OCI-M2 (cell line): Measurements from ENCODE around the gene HRH3.

Experiments
- DNase-seq: peaks from one replicate; lab custom pipeline; 2025; ENCODE audit not compliant: unreplicated experiment; lab: John Stamatoyannopoulos, UW

The HRH3 gene

GRCh38 chr20:62216636-62217566 lies 3.2 kb downstream of the HRH3 start:
- DNase-seq = no peak

GRCh38 chr20:62215991-62216635 lies 4.0 kb downstream of the HRH3 start:
- DNase-seq = no peak

- DNase-seq = no peak
These were observed 4.8 kb downstream of the HRH3 start for GRCh38 chr20:62215020-62215990.

GRCh38 chr20:62214067-62214466 lies 6.0 kb downstream of the HRH3 start:
- DNase-seq = no peak

- DNase-seq = no peak
These were observed 7.8 kb downstream of the HRH3 start for GRCh38 chr20:62212299-62212698.

- no peak for DNase-seq
These were observed 8.2 kb downstream of the HRH3 start for GRCh38 chr20:62211769-62212288.

- no peak for DNase-seq
These were observed 8.9 kb downstream of the HRH3 start for GRCh38 chr20:62211216-62211615.

GRCh38 chr20:62210496-62210855 lies 9.6 kb downstream of the HRH3 start:
- DNase-seq = no peak

- no peak for DNase-seq
These were observed 10.1 kb downstream of the HRH3 start for GRCh38 chr20:62209850-62210495.

GRCh38 chr20:62208795-62209755 lies 11.0 kb downstream of the HRH3 start:
- no peak for DNase-seq

- no peak for DNase-seq
These were observed 11.8 kb downstream of the HRH3 start for GRCh38 chr20:62208061-62208794.

- no peak for DNase-seq
These were observed 13.7 kb downstream of the HRH3 start for GRCh38 chr20:62206388-62206775.

GRCh38 chr20:62205618-62206387 lies 14.3 kb downstream of the HRH3 start:
- DNase-seq = no peak

- no peak for DNase-seq
These were observed 16.6 kb downstream of the HRH3 start for GRCh38 chr20:62203378-62204030.

GRCh38 chr20:62202676-62203377 lies 17.3 kb downstream of the HRH3 start:
- DNase-seq = no peak

GRCh38 chr20:62202083-62202395 lies 18.0 kb downstream of the HRH3 start:
- no peak for DNase-seq
